Sigmoid colon (tissue), 4 donors: ENCODE measurements around the gene BCAN.

Experiments used
- EP300 ChIP-seq, 4 donors: sonication (generic); formaldehyde crosslinking; IDR thresholded peaks; one replicate each; pipeline ENCODE4 v1.6.1; 2017; ENCODE audit warnings: antibody characterized with exemption in 4 of 4
- POLR2A ChIP-seq, 2 donors: fragments of 450-650 bp; IDR thresholded peaks; one replicate each; pipeline ENCODE4 v1.6.1; 2016; ENCODE audit warnings: antibody characterized with exemption in 2 of 2, mild to moderate bottlenecking in 2 of 2, moderate library complexity in 2 of 2
- POLR2AphosphoS5 ChIP-seq, 4 donors: sonication (generic); formaldehyde crosslinking; IDR thresholded peaks; one replicate each; pipeline ENCODE4 v1.6.1; 2017; ENCODE audit warnings: antibody characterized with exemption in 4 of 4
- TF ChIP-seq, protein P1 (sequence below), 4 experiments: fragments of 450-650 bp in 3 of 4; fragments of 200-600 bp in 1 of 4; IDR thresholded peaks; one replicate each; pipeline ENCODE4 v1.5.1; 2016 to 2019; ENCODE audit warnings: antibody characterized with exemption in 4 of 4, mild to moderate bottlenecking in 3 of 4, moderate library complexity in 2 of 4

DNA sequence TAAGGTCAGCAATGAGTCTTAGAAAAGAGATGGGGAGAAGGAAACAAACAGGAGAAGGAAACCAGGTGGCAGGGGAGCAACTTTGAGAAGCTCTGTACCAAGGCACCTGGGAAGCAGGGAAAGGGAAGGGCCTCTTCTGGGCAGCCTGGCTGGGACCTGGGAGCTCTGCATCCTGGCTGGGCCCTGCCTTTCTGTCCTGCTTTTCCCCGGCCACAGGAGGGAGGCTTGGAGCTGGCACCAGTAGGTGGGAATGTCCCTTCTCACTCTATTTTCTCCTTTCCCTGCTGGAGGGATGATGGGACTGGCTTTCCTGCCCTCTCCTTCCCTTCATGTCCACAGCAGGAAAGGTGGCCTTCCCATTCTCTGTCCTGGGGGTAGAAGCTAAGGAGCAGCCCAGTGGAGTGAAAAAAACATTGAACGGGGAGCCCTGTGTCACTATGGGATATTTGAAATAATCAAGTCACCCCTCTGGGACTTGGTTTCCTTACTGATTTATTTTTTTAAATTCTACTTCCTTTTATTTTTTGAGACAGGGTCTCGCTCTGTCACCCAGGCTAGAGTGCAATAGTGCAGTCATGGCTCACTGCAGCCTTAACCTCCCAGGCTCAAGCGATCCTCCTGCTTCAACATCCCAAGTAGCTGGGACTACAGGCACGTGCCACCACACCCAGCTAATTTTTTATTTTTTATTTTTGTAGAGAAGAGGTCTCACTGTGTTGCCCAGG lies 40.4 kb downstream of the BCAN start:
- TF ChIP-seq, protein P1, sequence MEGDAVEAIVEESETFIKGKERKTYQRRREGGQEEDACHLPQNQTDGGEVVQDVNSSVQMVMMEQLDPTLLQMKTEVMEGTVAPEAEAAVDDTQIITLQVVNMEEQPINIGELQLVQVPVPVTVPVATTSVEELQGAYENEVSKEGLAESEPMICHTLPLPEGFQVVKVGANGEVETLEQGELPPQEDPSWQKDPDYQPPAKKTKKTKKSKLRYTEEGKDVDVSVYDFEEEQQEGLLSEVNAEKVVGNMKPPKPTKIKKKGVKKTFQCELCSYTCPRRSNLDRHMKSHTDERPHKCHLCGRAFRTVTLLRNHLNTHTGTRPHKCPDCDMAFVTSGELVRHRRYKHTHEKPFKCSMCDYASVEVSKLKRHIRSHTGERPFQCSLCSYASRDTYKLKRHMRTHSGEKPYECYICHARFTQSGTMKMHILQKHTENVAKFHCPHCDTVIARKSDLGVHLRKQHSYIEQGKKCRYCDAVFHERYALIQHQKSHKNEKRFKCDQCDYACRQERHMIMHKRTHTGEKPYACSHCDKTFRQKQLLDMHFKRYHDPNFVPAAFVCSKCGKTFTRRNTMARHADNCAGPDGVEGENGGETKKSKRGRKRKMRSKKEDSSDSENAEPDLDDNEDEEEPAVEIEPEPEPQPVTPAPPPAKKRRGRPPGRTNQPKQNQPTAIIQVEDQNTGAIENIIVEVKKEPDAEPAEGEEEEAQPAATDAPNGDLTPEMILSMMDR (IDR thresholded peaks at IDR 0.05) = no peak
- no peak for TF ChIP-seq POLR2A (IDR thresholded peaks at IDR 0.05)
- TF ChIP-seq POLR2AphosphoS5 (IDR thresholded peaks at IDR 0.05) = no peak
- TF ChIP-seq EP300 (IDR thresholded peaks at IDR 0.05) = no peak
